Choroid plexus epithelial cell (primary cell): ENCODE measurements around the gene SEC61G.

ENCODE experiments used
- DNase-seq: peaks from one replicate; pipeline ENCODE4 v3.0.0-alpha.2; 2010; ENCODE audit warnings: low read depth
- H3K4me3 ChIP-seq: 2 replicates; pipeline ENCODE4 v1.5.1; 2011; ENCODE audit warnings: low read depth, mild to moderate bottlenecking, control low read depth, low read length, moderate library complexity
- CTCF ChIP-seq: conservative IDR thresholded peaks from 2 replicates; pipeline ENCODE4 v1.5.1; 2011; ENCODE audit warnings: low read depth, mild to moderate bottlenecking, control low read depth, inconsistent platforms, low read length, moderate library complexity

SEC61G gene

DNA sequence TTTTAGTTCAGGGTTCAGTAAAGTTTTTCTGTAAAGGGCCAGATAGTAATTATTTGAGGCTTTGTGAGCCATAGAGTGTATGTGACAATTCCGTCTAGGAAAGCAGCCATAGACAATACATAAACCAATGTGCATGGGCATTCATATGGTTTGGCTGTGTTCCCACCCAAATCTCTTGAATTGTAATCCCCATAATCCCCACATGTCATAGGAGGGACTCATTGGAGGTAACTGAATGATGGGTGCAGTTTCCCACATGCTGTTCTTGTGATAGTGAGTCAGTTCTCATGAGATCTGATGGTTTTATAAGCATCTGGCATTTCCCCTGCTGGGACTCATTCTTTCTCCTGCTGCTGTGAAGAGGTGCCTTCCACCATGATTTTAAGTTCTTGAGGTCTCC, 29.9 kb downstream of the SEC61G start:
- no peak for TF ChIP-seq CTCF
- DNase-seq: no peak
- no peak overlapping the region for H3K4me3 ChIP-seq

DNA sequence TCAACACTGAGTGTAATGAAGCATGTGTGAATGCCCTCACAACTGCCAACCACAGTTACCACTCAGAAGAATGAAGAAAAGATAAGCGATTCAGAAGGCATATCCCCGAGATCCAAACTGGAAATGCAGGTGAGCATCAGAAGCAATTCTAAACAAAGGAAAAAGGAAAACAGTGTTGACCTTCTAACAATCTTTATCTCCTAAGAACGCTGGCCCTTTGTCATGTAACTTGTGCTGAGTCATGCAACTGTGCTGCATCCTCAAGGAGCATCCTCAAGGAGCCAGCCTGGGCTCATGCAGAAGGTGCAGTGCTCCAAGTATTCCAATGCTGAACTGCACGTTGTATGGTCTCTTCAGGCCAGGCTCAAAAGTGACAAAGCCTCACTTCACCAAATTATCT, 30.6 kb downstream of the SEC61G start:
- DNase-seq: no peak
- TF ChIP-seq CTCF: no peak
- no peak overlapping the region for H3K4me3 ChIP-seq

DNA sequence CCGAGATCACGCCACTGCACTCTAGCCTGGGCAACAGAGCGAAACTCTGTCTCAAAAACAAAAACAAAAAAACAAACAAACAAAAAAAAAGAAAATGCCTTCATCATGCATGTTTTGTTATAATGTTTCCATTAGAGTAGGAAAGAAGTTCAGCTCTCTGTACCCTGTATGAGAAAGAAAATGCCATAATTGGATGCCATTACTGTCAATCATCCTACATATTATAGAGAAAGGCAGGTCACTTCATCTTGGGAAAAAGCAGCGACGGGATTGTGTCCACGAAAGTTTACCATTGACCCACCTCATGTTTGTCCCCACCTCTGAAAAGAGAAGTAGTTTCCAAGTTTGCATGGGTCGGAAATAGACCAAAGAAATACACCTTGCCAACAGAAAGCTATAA, 33.8 kb downstream of the SEC61G start:
- no peak overlapping the region for H3K4me3 ChIP-seq
- no peak for TF ChIP-seq CTCF
- no peak for DNase-seq

DNA sequence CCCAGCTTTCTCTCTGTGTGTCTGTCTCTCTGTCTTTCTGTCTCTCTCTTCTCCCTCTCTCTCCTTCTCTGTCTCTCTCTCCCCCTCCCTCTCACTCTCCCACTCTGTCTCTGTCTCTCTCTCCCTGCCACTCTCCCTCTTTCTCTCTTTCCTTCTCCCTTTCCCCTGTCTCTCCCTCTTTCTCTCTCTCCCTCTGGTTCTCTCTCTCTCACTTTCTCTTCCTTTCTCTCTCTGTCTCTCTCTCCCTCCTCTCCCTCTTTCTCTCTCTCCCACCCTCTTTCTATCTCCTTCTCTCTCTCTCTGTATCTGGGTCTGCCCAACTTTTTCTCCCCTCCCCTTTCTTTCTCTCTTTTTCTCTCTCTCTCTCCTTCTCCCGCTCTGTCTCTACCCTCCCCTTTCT, 36.5 kb downstream of the SEC61G start:
- no peak overlapping the region for H3K4me3 ChIP-seq
- DNase-seq: no peak
- TF ChIP-seq CTCF: no peak

DNA sequence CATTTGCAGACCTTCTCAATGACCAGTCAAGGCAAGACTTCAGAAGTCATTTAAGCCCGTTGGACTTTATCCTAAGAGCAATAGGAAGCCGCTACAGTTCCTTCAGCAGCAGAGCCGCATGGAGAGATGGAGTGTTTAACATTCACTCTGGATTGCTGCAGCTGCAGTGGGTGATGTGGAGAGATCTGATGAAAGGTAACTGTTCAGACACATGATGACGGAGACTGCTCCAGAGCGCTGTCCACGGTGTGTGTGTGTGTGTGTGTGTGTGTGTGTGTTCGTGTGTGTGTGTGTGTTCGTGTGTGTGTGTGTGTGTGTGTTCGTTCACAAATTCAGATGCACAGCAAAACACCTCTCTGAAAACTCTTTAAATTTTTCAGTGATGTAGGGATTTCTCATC, 37.0 kb downstream of the SEC61G start:
- no peak for TF ChIP-seq CTCF
- no peak overlapping the region for H3K4me3 ChIP-seq
- DNase-seq: no peak

- TF ChIP-seq CTCF: no peak
- no peak for DNase-seq
- H3K4me3 ChIP-seq: no peak overlapping the region
Measured at GRCh38 chr7:54719974-54720373, 39.0 kb downstream of the SEC61G start.

GRCh38 chr7:54719425-54719824, 39.6 kb downstream of the SEC61G start:
- H3K4me3 ChIP-seq: no peak overlapping the region
- TF ChIP-seq CTCF: no peak
- DNase-seq: no peak
